H1 (cell line): ENCODE data around the gene BLCAP. TPM values are rescaled to one million over a fixed set of nuclear protein-coding genes. Genes with fewer than 3 reads are reported as not detected.

ENCODE experiments used
- CTCF ChIA-PET: fragments of 300-600 bp; sonication (Branson Sonifier 250); formaldehyde crosslinking; loops from one replicate; lab custom pipeline; 2021; ENCODE audit not compliant: partially characterized antibody; lab: Charles Lee
- POLR2A ChIA-PET: fragments of 300-600 bp; sonication (Branson Sonifier 250); formaldehyde crosslinking; loops from one replicate; lab custom pipeline; 2021; ENCODE audit warnings: inconsistent platforms; ENCODE audit not compliant: partially characterized antibody; lab: Charles Lee
- DNase-seq, 2 experiments: peaks; one replicate each; pipeline versions ENCODE4 v3.0.0 to v3.0.0-alpha.2; 2010 to 2022; ENCODE audit warnings: low spot score in 2 of 2, low read depth in 1 of 2, mixed read lengths in 1 of 2
- FAIRE-seq: peaks from 2 replicates; lab custom pipeline; 2011; peaks lifted over from hg19 to GRCh38; lab: Jason Lieb, UNC
- H2AFZ ChIP-seq: 2 replicates; pipeline ENCODE4 v1.8.1; 2012; ENCODE audit warnings: low read length, inconsistent platforms
- H2AK5ac ChIP-seq: 2 replicates; pipeline ENCODE4 v1.6.1; 2013; ENCODE audit warnings: low read depth, low read length
- H2BK120ac ChIP-seq: replicated peaks from 2 replicates; pipeline ENCODE3; 2013; ENCODE audit warnings: low read depth, low read length, inconsistent platforms
- H2BK12ac ChIP-seq: 2 replicates; pipeline ENCODE4 v1.6.1; 2013; ENCODE audit warnings: low read depth, low read length
- H2BK15ac ChIP-seq: 2 replicates; pipeline ENCODE4 v1.6.1; 2013; ENCODE audit warnings: low read length
- H2BK20ac ChIP-seq: 2 replicates; pipeline ENCODE4 v1.6.1; 2013; ENCODE audit warnings: low read length
- H2BK5ac ChIP-seq: 2 replicates; pipeline ENCODE4 v1.6.1; 2013; ENCODE audit warnings: low read depth, low read length
- H3K14ac ChIP-seq: 2 replicates; pipeline ENCODE4 v1.6.1; 2013; ENCODE audit warnings: inconsistent platforms; ENCODE audit not compliant: insufficient read length
- H3K18ac ChIP-seq: 2 replicates; pipeline ENCODE4 v1.6.1; 2013; ENCODE audit warnings: low read length; ENCODE audit errors: extremely low read depth
- H3K23ac ChIP-seq: 2 replicates; pipeline ENCODE4 v1.6.1; 2013; ENCODE audit warnings: inconsistent platforms; ENCODE audit not compliant: insufficient read length
- H3K23me2 ChIP-seq: 2 replicates; pipeline ENCODE4 v1.6.1; 2013; ENCODE audit warnings: low read depth, low read length
- H3K27ac ChIP-seq: 2 replicates; pipeline ENCODE4 v1.6.1; 2011; ENCODE audit warnings: low read depth, low read length, inconsistent platforms
- H3K27me3 ChIP-seq, 4 experiments: replicated peaks in 1 of 4; 1 replicate in 1 of 4; 2 replicates in 3 of 4; pipeline versions ENCODE4 v1.6.1 to v1.8.1; 2011 to 2013; ENCODE audit warnings: low read length in 3 of 4, mild to moderate bottlenecking in 3 of 4, inconsistent platforms in 2 of 4, mixed read lengths in 2 of 4, moderate library complexity in 1 of 4; ENCODE audit not compliant: control insufficient read depth in 3 of 4, insufficient read depth in 3 of 4; ENCODE audit errors: extremely low read depth in 1 of 4
- H3K36me3 ChIP-seq, 4 experiments: 2 replicates each; pipeline versions ENCODE4 v1.6.1 to v1.8.1; 2011 to 2013; ENCODE audit warnings: mild to moderate bottlenecking in 4 of 4, low read length in 3 of 4, moderate library complexity in 2 of 4, control low read depth in 1 of 4, inconsistent platforms in 1 of 4; ENCODE audit not compliant: insufficient read depth in 4 of 4, control insufficient read depth in 2 of 4
- H3K4ac ChIP-seq: replicated peaks from 2 replicates; pipeline ENCODE3; 2013; ENCODE audit warnings: low read length, low read depth, mixed read lengths, inconsistent platforms; ENCODE audit not compliant: insufficient read length
- H3K4me1 ChIP-seq, 4 experiments: replicated peaks in 1 of 4; 1 replicate in 1 of 4; 2 replicates in 3 of 4; pipeline versions ENCODE4 v1.6.1 to v1.8.1; 2011 to 2013; ENCODE audit warnings: low read length in 3 of 4, inconsistent platforms in 2 of 4, mixed read lengths in 1 of 4; ENCODE audit not compliant: insufficient read depth in 4 of 4, control insufficient read depth in 3 of 4
- H3K4me2 ChIP-seq, 2 experiments: 2 replicates each; pipeline versions ENCODE4 v1.6.1 to v1.8.1; 2011 to 2013; ENCODE audit warnings: low read depth in 2 of 2, low read length in 2 of 2, control low read depth in 1 of 2, inconsistent platforms in 1 of 2, mild to moderate bottlenecking in 1 of 2; ENCODE audit not compliant: insufficient read depth in 1 of 2
- H3K4me3 ChIP-seq, 4 experiments: fragments of 200-600, 300-600 bp in 1 of 4; sonication (generic), shearing (Covaris generic), sonication (Bioruptor Twin) in 1 of 4; 2 replicates each; pipeline versions ENCODE4 v1.5.1 to v1.8.1; 2011 to 2016; ENCODE audit warnings: low read length in 4 of 4, low read depth in 3 of 4, control low read depth in 2 of 4, inconsistent platforms in 2 of 4, mild to moderate bottlenecking in 2 of 4, mixed read lengths in 1 of 4, moderate library complexity in 1 of 4; ENCODE audit not compliant: insufficient read depth in 2 of 4; ENCODE audit errors: extremely low read depth in 1 of 4
- H3K56ac ChIP-seq: replicated peaks from 2 replicates; pipeline ENCODE3; 2013; ENCODE audit warnings: low read depth, mild to moderate bottlenecking, mixed read lengths, low read length, inconsistent platforms; ENCODE audit not compliant: insufficient read length
- H3K79me1 ChIP-seq: 2 replicates; pipeline ENCODE4 v1.6.1; 2013; ENCODE audit warnings: low read depth, low read length, control low read depth
- H3K79me2 ChIP-seq, 2 experiments: 2 replicates each; pipeline versions ENCODE4 v1.6.1 to v1.8.1; 2012 to 2013; ENCODE audit warnings: low read length in 2 of 2, mild to moderate bottlenecking in 2 of 2, inconsistent platforms in 1 of 2; ENCODE audit not compliant: insufficient read depth in 2 of 2, control insufficient read depth in 1 of 2
- H3K9ac ChIP-seq, 4 experiments: replicated peaks in 1 of 4; 1 replicate in 1 of 4; 2 replicates in 3 of 4; pipeline versions ENCODE4 v1.6.1 to v1.8.1; 2011 to 2013; ENCODE audit warnings: low read depth in 3 of 4, low read length in 3 of 4, control low read depth in 2 of 4, mild to moderate bottlenecking in 2 of 4, moderate library complexity in 2 of 4, inconsistent platforms in 1 of 4; ENCODE audit errors: extremely low read depth in 1 of 4
- H3K9me3 ChIP-seq, 2 experiments: 2 replicates each; pipeline versions ENCODE4 v1.6.1 to v1.8.1; 2012 to 2013; ENCODE audit warnings: mild to moderate bottlenecking in 2 of 2, moderate library complexity in 2 of 2, control low read depth in 1 of 2, inconsistent platforms in 1 of 2, low read depth in 1 of 2, low read length in 1 of 2, mixed read lengths in 1 of 2; ENCODE audit not compliant: insufficient read depth in 2 of 2
- H4K20me1 ChIP-seq, 2 experiments: replicated peaks in 1 of 2; 2 replicates each; pipeline versions ENCODE3 to v1.8.1; 2011 to 2013; ENCODE audit warnings: inconsistent platforms in 2 of 2, low read length in 2 of 2, mild to moderate bottlenecking in 1 of 2; ENCODE audit not compliant: insufficient read depth in 2 of 2, control insufficient read depth in 1 of 2
- H4K5ac ChIP-seq: 2 replicates; pipeline ENCODE4 v1.6.1; 2013; ENCODE audit warnings: low read length, low read depth, mixed read lengths, inconsistent platforms; ENCODE audit not compliant: insufficient read length
- H4K8ac ChIP-seq: 2 replicates; pipeline ENCODE4 v1.8.0; 2013; ENCODE audit warnings: mild to moderate bottlenecking, moderate library complexity, low read length, inconsistent platforms; ENCODE audit not compliant: insufficient read depth; ENCODE audit errors: extremely low read depth
- H4K91ac ChIP-seq: replicated peaks from 2 replicates; pipeline ENCODE3; 2013; ENCODE audit warnings: low read length, mixed read lengths, inconsistent platforms; ENCODE audit not compliant: insufficient read length
- BACH1 ChIP-seq: IDR thresholded peaks from 2 replicates; pipeline ENCODE4 v1.6.1; 2012; ENCODE audit warnings: low read length, improper control_type of control experiment
- USF2 ChIP-seq: IDR thresholded peaks from 2 replicates; pipeline ENCODE4 v1.6.1; 2011; ENCODE audit warnings: low read length, improper control_type of control experiment
- WGBS, 2 experiments: shearing (Covaris generic) in 1 of 2; methylation state at CpG; one replicate each; pipeline versions ENCODE4 v1.1.6 to v1.1.7; 2013 to 2015; ENCODE audit warnings: low lambda C conversion rate in 2 of 2, mixed read lengths in 2 of 2, inconsistent platforms in 1 of 2, low coverage in 1 of 2, missing lambda C conversion rate in 1 of 2; ENCODE audit not compliant: insufficient replicate concordance in 2 of 2, insufficient coverage in 1 of 2, insufficient read length in 1 of 2; ENCODE audit errors: extremely low coverage in 1 of 2, missing lambda C conversion rate in 1 of 2; 5-methylcytosine and 5-hydroxymethylcytosine counted together
- polyA plus RNA-seq, 7 experiments: library from polyadenylated mRNA; depleted of rRNA in 3 of 7; stranded (reverse) in 5 of 7; unstranded in 2 of 7; fragments of >200 nt in 5 of 7; fragments of 200-250 nt in 2 of 7; gene quantifications; 1 replicate in 5 of 7; 2 replicates in 1 of 7; 4 replicates in 1 of 7; pipeline versions ENCODE4 v1.2.1 to v1.2.3, GENCODE V29; 2011 to 2013; ENCODE audit warnings: missing spikeins in 2 of 7, mixed read lengths in 2 of 7
- total RNA-seq: library from RNA; stranded (reverse); fragmentation: NEBNext Ultra II Directional; extraction: Animal tissue kit (Norgen Biotek cat#: 25700); gene quantifications from 2 replicates; pipeline ENCODE4 v1.2.1, GENCODE V29; 2021

BLCAP gene
- total and polyA plus RNA-seq, 2 of the 8 experiments (the other 6 are each of a cell fraction or from before 2014, with no cell fraction given), result 60.3 to 72.2 TPM

DNA sequence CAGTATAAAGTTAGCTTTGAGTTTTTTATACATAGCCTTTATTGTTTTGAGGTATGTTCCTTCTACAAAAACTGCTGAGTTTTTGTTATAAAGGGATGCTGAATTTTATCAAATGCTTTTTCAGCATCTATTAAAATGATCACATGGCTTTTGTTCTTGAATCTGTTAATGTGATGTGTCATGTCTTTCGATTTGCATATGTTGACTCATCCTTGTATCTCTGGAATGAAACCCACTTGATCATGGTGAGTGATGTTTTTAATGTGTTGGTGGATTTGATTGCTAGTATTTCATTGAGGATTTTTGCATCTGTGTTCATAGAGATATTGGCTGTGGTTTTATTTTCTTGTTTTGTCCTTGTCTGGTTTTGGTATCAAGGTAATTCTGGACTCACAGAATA, 24.7 kb upstream of the BLCAP start:
- H3K4me3 ChIP-seq, result no peak overlapping the region
- H3K56ac ChIP-seq, result no peak overlapping the region
- H2BK120ac ChIP-seq, result no peak overlapping the region
- no peak for FAIRE-seq
- H3K14ac ChIP-seq, result no peak overlapping the region
- no peak overlapping the region for H2BK5ac ChIP-seq
- no peak overlapping the region for H3K18ac ChIP-seq
- H2BK15ac ChIP-seq, result no peak overlapping the region
- H3K4me1 ChIP-seq, result no peaks in the 10 kb centered on the region
- ChIA-PET POLR2A (no interaction called here), CTCF (no interaction called here)
- no peak overlapping the region for H4K8ac ChIP-seq
- no peak overlapping the region for H3K27ac ChIP-seq
- WGBS, 2 experiments, result 91% methylated on average over 1 of the region's 1 CpG; no CpG with 5 or more reads in 1 of the 2 experiments
- no peaks in the 10 kb centered on the region for H3K27me3 ChIP-seq
- no peak overlapping the region for H4K91ac ChIP-seq
- no peak overlapping the region for H4K5ac ChIP-seq
- TF ChIP-seq USF2 (no peak), BACH1 (peak; percentile 79)
- H2AFZ ChIP-seq, result no peak overlapping the region
- H3K23me2 ChIP-seq, result no peaks in the 10 kb centered on the region; the same call in 1 of the 2 replicates
- no peak overlapping the region for H3K9ac ChIP-seq
- no peaks in the 10 kb centered on the region for H3K36me3 ChIP-seq
- no peak overlapping the region for H3K4ac ChIP-seq
- no peak overlapping the region for H2AK5ac ChIP-seq
- no peaks in the 10 kb centered on the region for H3K79me1 ChIP-seq
- no peaks in the 10 kb centered on the region for H3K9me3 ChIP-seq
- H3K23ac ChIP-seq, result no peak overlapping the region
- DNase-seq, result no peak
- no peak overlapping the region for H2BK12ac ChIP-seq
- H3K79me2 ChIP-seq, result no peaks in the 10 kb centered on the region
- no peaks in the 10 kb centered on the region for H4K20me1 ChIP-seq
- H2BK20ac ChIP-seq, result no peak overlapping the region
- no peak overlapping the region for H3K4me2 ChIP-seq
